Gastrocnemius medialis (tissue), 4 donors: Measurements from ENCODE around the gene TMEM106C. TPM values are rescaled to one million over a fixed set of nuclear protein-coding genes. Genes with fewer than 3 reads are reported as not detected.

Source experiments
- ATAC-seq, 2 donors: fragments of 150-250 bp; one replicate each; pipeline ENCODE4 v1.9.1; 2016
- DNase-seq, 2 donors: peaks; one replicate each; pipeline ENCODE4 v3.0.0-alpha.2; 2019
- H3K27ac ChIP-seq, 4 donors: fragments of 200-600 bp; sonication (generic); 1 replicate in 1 of 4; 2 replicates in 3 of 4; pipeline ENCODE4 v1.5.1; 2016 to 2018; ENCODE audit warnings: mild to moderate bottlenecking in 2 of 4, moderate library complexity in 1 of 4
- H3K27me3 ChIP-seq, 3 donors: fragments of 200-600 bp; sonication (generic) in 2 of 3; 1 replicate in 1 of 3; 2 replicates in 2 of 3; pipeline versions ENCODE4 v1.5.1 to v1.6.0; 2016 to 2019; ENCODE audit warnings: mild to moderate bottlenecking in 1 of 3, moderate library complexity in 1 of 3
- H3K36me3 ChIP-seq, 2 donors: fragments of 200-600 bp; sonication (generic) in 1 of 2; one replicate each; pipeline ENCODE4 v1.5.1; 2017 to 2018
- H3K4me1 ChIP-seq, 2 donors: fragments of 200-600 bp; sonication (generic) in 1 of 2; one replicate each; pipeline ENCODE4 v1.5.1; 2016 to 2017; ENCODE audit warnings: mild to moderate bottlenecking in 2 of 2
- H3K4me3 ChIP-seq, 4 donors: fragments of 200-600 bp; sonication (generic) in 3 of 4; 1 replicate in 1 of 4; 2 replicates in 3 of 4; pipeline ENCODE4 v1.5.1; 2016 to 2019; ENCODE audit warnings: mild to moderate bottlenecking in 2 of 4
- H3K9me3 ChIP-seq, 3 donors: fragments of 200-600 bp; sonication (generic) in 2 of 3; 1 replicate in 1 of 3; 2 replicates in 2 of 3; pipeline ENCODE4 v1.5.1; 2016 to 2019
- POLR2A ChIP-seq, 2 donors: fragments of 450-650 bp; IDR thresholded peaks; one replicate each; pipeline ENCODE4 v1.6.1; 2017; ENCODE audit warnings: antibody characterized with exemption in 2 of 2, mild to moderate bottlenecking in 2 of 2, moderate library complexity in 2 of 2
- in situ Hi-C, 4 donors: fragments of 200-750 bp; cut with MboI; loops; one replicate each; pipeline versions ENCODE4 v1.15.0 to v1.8.0; 2017; ENCODE audit warnings: low sequenced_read_pairs in 4 of 4
- intact Hi-C: fragments of 100-400 bp; cut with DNase I; formaldehyde crosslinking; loops from one replicate; pipeline ENCODE4 v1.15.1; 2023; ENCODE audit warnings: low total_unique reads
- total RNA-seq, 4 donors: library from RNA; depleted of rRNA; stranded (reverse); fragments of >200 nt; gene quantifications; one replicate each; pipeline versions ENCODE4 v1.1.0 to v1.2.3, GENCODE V29; 2016
- TF ChIP-seq, protein P1 (sequence below), 5 experiments: fragments of 450-650 bp in 3 of 5; fragments of 200-600 bp in 2 of 5; sonication (generic) in 2 of 5; IDR thresholded peaks in 4 of 5; conservative IDR thresholded peaks in 1 of 5; 1 replicate in 4 of 5; 2 replicates in 1 of 5; pipeline ENCODE4 v1.5.1; 2016 to 2019; ENCODE audit warnings: antibody characterized with exemption in 5 of 5, mild to moderate bottlenecking in 3 of 5, moderate library complexity in 3 of 5

The TMEM106C gene
- total RNA-seq, 4 donors from 2014 or later: 11.8 to 27.1 (median 24.8) TPM

DNA sequence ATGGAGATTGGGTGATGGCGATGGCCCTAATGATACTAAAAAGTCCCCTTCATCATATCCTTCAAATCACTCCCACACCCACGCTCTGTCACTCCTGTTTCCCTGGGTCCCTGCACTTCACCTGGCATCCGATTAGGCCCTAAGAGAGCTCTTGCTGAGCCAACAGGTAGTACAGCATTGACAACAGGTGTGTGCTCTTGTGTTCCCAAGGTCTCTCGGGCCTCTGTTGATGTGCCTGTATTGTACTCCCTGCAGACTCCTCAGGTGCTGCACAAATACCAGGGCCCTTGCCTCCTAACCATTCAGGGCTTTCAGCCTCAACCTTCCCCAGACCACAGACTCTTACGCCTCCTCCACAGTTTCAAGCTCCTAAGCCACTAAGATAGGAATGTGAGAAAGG is 32.8 kb upstream of the TMEM106C start:
- in situ Hi-C loops: no loop called here
- intact Hi-C loops: no loop called here

DNA sequence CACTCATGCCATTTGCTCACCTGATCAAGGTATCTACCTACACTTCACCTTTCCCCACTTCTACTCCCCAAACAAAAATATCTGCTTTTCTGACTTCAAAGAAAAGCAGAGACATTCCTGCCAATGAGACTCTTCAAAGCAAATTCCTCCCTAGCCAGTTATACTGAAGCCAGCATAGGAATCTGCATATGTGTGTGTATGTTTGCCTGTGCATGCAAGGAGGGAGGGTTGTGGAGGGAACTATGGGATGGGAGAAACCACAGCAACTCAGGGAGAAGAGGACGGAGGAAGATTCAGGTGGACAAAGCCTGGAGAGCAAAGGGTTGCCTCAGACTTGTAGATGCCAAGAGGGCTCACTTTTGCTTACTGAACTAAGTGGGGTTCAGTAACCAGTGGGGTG is 32.2 kb upstream of the TMEM106C start:
- intact Hi-C loops (no loop called here), in situ Hi-C loops (no loop called here)
- no peaks in the 10 kb centered on the region for H3K27me3 ChIP-seq
- no peaks in the 10 kb centered on the region for H3K36me3 ChIP-seq
- peaks cover 0 to 7% of the 10 kb centered on the region in 2 donors for H3K4me1 ChIP-seq
- no peak overlapping the region for H3K4me3 ChIP-seq
- DNase-seq (no peak), ATAC-seq (no peak)
- H3K27ac ChIP-seq: no peak overlapping the region
- H3K9me3 ChIP-seq: no peaks in the 10 kb centered on the region
- no peak for TF ChIP-seq POLR2A (IDR thresholded peaks at IDR 0.05)
- TF ChIP-seq, protein P1, sequence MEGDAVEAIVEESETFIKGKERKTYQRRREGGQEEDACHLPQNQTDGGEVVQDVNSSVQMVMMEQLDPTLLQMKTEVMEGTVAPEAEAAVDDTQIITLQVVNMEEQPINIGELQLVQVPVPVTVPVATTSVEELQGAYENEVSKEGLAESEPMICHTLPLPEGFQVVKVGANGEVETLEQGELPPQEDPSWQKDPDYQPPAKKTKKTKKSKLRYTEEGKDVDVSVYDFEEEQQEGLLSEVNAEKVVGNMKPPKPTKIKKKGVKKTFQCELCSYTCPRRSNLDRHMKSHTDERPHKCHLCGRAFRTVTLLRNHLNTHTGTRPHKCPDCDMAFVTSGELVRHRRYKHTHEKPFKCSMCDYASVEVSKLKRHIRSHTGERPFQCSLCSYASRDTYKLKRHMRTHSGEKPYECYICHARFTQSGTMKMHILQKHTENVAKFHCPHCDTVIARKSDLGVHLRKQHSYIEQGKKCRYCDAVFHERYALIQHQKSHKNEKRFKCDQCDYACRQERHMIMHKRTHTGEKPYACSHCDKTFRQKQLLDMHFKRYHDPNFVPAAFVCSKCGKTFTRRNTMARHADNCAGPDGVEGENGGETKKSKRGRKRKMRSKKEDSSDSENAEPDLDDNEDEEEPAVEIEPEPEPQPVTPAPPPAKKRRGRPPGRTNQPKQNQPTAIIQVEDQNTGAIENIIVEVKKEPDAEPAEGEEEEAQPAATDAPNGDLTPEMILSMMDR (IDR thresholded peaks at IDR 0.05 in 4 of 5, conservative IDR thresholded peaks at IDR 0.05 in 1 of 5): no peak

More for the DNA sequence above, 32.8 kb upstream of the TMEM106C start:
- ATAC-seq (no peak), DNase-seq (no peak)
- no peak overlapping the region for H3K27ac ChIP-seq
- H3K4me3 ChIP-seq: no peak overlapping the region
- no peaks in the 10 kb centered on the region for H3K9me3 ChIP-seq
- H3K4me1 ChIP-seq: peaks cover 0 to 7% of the 10 kb centered on the region in 2 donors
- no peak for TF ChIP-seq POLR2A (IDR thresholded peaks at IDR 0.05)
- TF ChIP-seq, protein P1 (IDR thresholded peaks at IDR 0.05 in 4 of 5, conservative IDR thresholded peaks at IDR 0.05 in 1 of 5): no peak
- H3K27me3 ChIP-seq: no peaks in the 10 kb centered on the region
- no peaks in the 10 kb centered on the region for H3K36me3 ChIP-seq

DNA sequence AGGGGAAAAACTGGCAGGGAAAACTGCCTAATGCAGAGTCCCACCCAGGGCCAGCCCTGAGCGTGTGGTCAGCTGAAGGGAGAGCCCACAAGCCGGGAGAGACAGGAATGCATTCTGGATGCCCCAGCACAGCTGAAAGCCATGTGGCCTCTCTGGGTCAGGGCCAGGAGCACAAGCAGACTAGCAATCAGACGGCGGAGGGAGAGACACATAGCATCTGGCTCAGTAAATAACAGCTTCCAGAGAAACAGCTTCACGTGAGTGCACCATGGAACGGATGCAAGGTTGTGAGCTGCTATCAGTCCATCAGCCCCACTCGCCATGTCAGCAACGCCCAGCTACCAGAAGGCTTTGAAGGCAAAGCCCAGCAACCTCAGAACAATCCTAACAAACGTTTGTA is 28.2 kb upstream of the TMEM106C start:
- Histone ChIP-seq H3K4me3 (no peak overlapping the region), H3K36me3 (no peaks in the 10 kb centered on the region), H3K9me3 (no peaks in the 10 kb centered on the region), H3K27ac (no peak overlapping the region), H3K27me3 (no peaks in the 10 kb centered on the region), H3K4me1 (peaks cover 0 to 7% of the 10 kb centered on the region in 2 donors)
- DNase-seq (peak in 1 of 2 donors; percentile 36), ATAC-seq (peak; percentile 30)
- intact Hi-C loops (no loop called here), in situ Hi-C loops (no loop called here)
- no peak for TF ChIP-seq POLR2A (IDR thresholded peaks at IDR 0.05)
- TF ChIP-seq, protein P1 (IDR thresholded peaks at IDR 0.05 in 4 of 5, conservative IDR thresholded peaks at IDR 0.05 in 1 of 5): no peak

DNA sequence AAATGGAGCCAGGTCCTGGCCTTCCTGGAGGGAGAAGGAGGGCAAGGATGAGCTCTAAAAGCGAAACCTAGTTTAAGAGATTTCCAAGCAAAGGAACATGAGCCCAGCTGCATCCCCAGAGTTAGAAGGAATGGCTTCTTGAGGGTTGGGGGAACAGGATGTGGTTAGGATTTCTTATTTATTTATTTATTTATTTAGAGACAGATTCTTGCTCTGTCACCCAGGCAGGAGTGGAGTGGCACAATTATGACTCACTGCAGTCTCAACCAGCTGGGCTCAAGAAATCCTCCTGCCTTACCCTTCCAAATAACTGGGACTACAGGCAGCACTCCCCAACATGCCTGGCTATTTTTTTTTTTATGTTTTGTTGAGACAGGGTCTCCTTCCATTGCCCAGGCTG is 25.3 kb upstream of the TMEM106C start:
- TF ChIP-seq POLR2A (IDR thresholded peaks at IDR 0.05): no peak
- TF ChIP-seq, protein P1 (IDR thresholded peaks at IDR 0.05 in 4 of 5, conservative IDR thresholded peaks at IDR 0.05 in 1 of 5): no peak
- intact Hi-C loops: no loop called here
- Histone ChIP-seq H3K27ac (no peak overlapping the region), H3K4me3 (no peak overlapping the region), H3K9me3 (no peaks in the 10 kb centered on the region), H3K4me1 (peaks cover 0 to 11% of the 10 kb centered on the region in 2 donors), H3K36me3 (no peaks in the 10 kb centered on the region), H3K27me3 (peaks cover 3 to 5% (median 5%) of the 10 kb centered on the region in 3 donors)
- in situ Hi-C loops: no loop called here
- ATAC-seq: no peak
- no peak for DNase-seq

DNA sequence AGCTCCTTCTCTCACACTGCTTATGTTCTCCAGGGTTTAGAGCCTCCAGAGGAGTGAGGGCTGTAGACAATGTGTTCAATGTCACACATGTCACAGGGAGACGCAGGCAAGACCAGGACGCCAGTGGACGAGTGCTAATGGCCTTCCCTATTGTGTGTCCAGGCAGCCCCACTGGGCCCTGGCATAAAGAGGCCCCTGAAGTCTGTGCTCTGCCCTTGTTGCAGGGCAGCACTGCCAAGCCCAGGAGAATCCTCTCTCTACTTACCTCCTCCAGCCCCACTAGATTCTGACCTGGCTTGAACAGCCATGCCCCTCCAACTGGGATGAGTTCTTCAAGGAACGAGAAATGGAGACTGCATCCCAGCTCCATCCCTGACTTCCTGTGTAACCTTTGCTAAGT is 24.8 kb upstream of the TMEM106C start:
- no peak for ATAC-seq
- intact Hi-C loops (no loop called here), in situ Hi-C loops (no loop called here)

More for the DNA sequence above, 24.8 kb upstream of the TMEM106C start:
- no peak overlapping the region for H3K27ac ChIP-seq
- peaks cover 0 to 11% of the 10 kb centered on the region in 2 donors for H3K4me1 ChIP-seq
- no peaks in the 10 kb centered on the region for H3K36me3 ChIP-seq
- H3K27me3 ChIP-seq: peaks cover 3 to 5% (median 5%) of the 10 kb centered on the region in 3 donors
- no peaks in the 10 kb centered on the region for H3K9me3 ChIP-seq
- no peak for DNase-seq
- no peak overlapping the region for H3K4me3 ChIP-seq
- TF ChIP-seq, protein P1 (IDR thresholded peaks at IDR 0.05 in 4 of 5, conservative IDR thresholded peaks at IDR 0.05 in 1 of 5): no peak
